GM19238 (cell line): ENCODE data around the gene ADA.

Experiments used
- DNase-seq: peaks from one replicate; pipeline ENCODE4 v3.0.0; 2011; ENCODE audit warnings: low spot score; ENCODE audit not compliant: insufficient read length

Gene ADA

GRCh38 chr20:44624743-44625271 lies 26.7 kb downstream of the ADA start:
- no peak for DNase-seq

- DNase-seq, result no peak
Observed at GRCh38 chr20:44624152-44624551, 27.3 kb downstream of the ADA start.

- no peak for DNase-seq
Observed at GRCh38 chr20:44622501-44623270, 28.8 kb downstream of the ADA start.

GRCh38 chr20:44621939-44622338 lies 29.6 kb downstream of the ADA start:
- DNase-seq, result no peak

- no peak for DNase-seq
Observed at GRCh38 chr20:44621325-44621724, 30.2 kb downstream of the ADA start.

- DNase-seq, result no peak
Observed at GRCh38 chr20:44620030-44620429, 31.5 kb downstream of the ADA start.

- no peak for DNase-seq
Observed at GRCh38 chr20:44619294-44619693, 32.2 kb downstream of the ADA start.

- no peak for DNase-seq
Observed at GRCh38 chr20:44618318-44618731, 33.2 kb downstream of the ADA start.

- no peak for DNase-seq
Observed at GRCh38 chr20:44616604-44616964, 34.9 kb downstream of the ADA start.

GRCh38 chr20:44615876-44616603 lies 35.5 kb downstream of the ADA start:
- DNase-seq, result no peak

GRCh38 chr20:44615169-44615791 lies 36.2 kb downstream of the ADA start:
- no peak for DNase-seq

- DNase-seq, result no peak
Observed at GRCh38 chr20:44614525-44614924, 37.0 kb downstream of the ADA start.

GRCh38 chr20:44613575-44613974 lies 37.9 kb downstream of the ADA start:
- DNase-seq, result no peak

- DNase-seq, result no peak
Observed at GRCh38 chr20:44610313-44610962, 41.1 kb downstream of the ADA start.

- DNase-seq, result peak; percentile 72
Observed at GRCh38 chr20:44609516-44610312, 41.8 kb downstream of the ADA start.

- no peak for DNase-seq
Observed at GRCh38 chr20:44609006-44609515, 42.4 kb downstream of the ADA start.

- DNase-seq, result no peak
Observed at GRCh38 chr20:44606725-44607441, 44.6 kb downstream of the ADA start.

- DNase-seq, result no peak
Observed at GRCh38 chr20:44603327-44603726, 48.2 kb downstream of the ADA start.

- no peak for DNase-seq
Observed at GRCh38 chr20:44601801-44602204, 49.7 kb downstream of the ADA start.

GRCh38 chr20:44601236-44601671 lies 50.2 kb downstream of the ADA start:
- no peak for DNase-seq
